Peyer's patch (tissue), 4 donors: ENCODE data around the gene PCP4.

ENCODE experiments used
- POLR2A ChIP-seq, 2 donors: fragments of 450-650 bp; IDR thresholded peaks; one replicate each; pipeline ENCODE4 v1.5.1; 2017; ENCODE audit warnings: antibody characterized with exemption in 2 of 2, mild to moderate bottlenecking in 2 of 2, moderate library complexity in 2 of 2
- TF ChIP-seq, protein P1 (sequence below), 6 experiments: fragments of 450-650 bp in 4 of 6; fragments of 200-600 bp in 2 of 6; sonication (generic) in 1 of 6; IDR thresholded peaks; one replicate each; pipeline ENCODE4 v1.5.1; 2017 to 2019; ENCODE audit warnings: antibody characterized with exemption in 6 of 6, mild to moderate bottlenecking in 3 of 6, moderate library complexity in 1 of 6

DNA sequence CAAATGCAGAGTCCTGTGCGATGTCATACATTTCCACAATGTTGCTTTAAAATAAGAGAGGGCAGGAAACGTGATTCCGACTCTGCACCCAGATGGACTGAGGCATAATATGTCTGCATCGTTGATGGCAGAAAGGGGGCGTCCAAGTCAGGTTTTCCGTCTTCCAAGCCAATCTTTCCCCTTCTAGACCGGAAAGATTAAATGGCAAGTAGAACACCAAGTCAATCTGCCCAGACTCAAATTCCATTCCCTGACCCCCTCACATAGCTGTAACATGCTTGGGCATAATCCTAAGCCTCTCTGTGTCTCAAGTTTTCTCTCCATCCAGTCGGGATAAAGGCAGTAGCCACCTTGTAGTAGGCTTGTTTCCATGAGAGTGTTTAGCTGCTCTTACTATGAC, 14.4 kb downstream of the PCP4 start:
- TF ChIP-seq, protein P1, sequence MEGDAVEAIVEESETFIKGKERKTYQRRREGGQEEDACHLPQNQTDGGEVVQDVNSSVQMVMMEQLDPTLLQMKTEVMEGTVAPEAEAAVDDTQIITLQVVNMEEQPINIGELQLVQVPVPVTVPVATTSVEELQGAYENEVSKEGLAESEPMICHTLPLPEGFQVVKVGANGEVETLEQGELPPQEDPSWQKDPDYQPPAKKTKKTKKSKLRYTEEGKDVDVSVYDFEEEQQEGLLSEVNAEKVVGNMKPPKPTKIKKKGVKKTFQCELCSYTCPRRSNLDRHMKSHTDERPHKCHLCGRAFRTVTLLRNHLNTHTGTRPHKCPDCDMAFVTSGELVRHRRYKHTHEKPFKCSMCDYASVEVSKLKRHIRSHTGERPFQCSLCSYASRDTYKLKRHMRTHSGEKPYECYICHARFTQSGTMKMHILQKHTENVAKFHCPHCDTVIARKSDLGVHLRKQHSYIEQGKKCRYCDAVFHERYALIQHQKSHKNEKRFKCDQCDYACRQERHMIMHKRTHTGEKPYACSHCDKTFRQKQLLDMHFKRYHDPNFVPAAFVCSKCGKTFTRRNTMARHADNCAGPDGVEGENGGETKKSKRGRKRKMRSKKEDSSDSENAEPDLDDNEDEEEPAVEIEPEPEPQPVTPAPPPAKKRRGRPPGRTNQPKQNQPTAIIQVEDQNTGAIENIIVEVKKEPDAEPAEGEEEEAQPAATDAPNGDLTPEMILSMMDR (IDR thresholded peaks at IDR 0.05): no peak
- no peak for TF ChIP-seq POLR2A (IDR thresholded peaks at IDR 0.05)
